ENCODE data around the gene NEK9. TPM values are rescaled to one million over a fixed set of nuclear protein-coding genes. Genes with fewer than 3 reads are reported as not detected.
"Not testable (repeated sequence)": the region's sequence is repeated elsewhere in the genome, so short reads cannot be mapped to it uniquely, and the experiment has no call there.

NEK9 gene
- total RNA-seq, 1 donor from 2014 or later = 68.8 TPM

GRCh38 chr14:75139185-75139584 is 12.3 kb upstream of the NEK9 start:
- H3K4me1 Mint-ChIP-seq = peaks cover 27% of the 10 kb centered on the region
- peak overlapping the region; percentile 14 for H3K27ac Mint-ChIP-seq
- H3K4me3 Mint-ChIP-seq = peak overlapping the region; percentile 19
- no peaks in the 10 kb centered on the region for H3K27me3 Mint-ChIP-seq
- intact Hi-C loops (cut with micrococcal nuclease) = no loop called here
- no peaks in the 10 kb centered on the region for H3K9me3 Mint-ChIP-seq
- H3K36me3 Mint-ChIP-seq (ENCODE audit: low read depth) = peaks cover 24% of the 10 kb centered on the region
- no peak for DNase-seq

GRCh38 chr14:75138492-75138891 is 11.6 kb upstream of the NEK9 start:
- no peaks in the 10 kb centered on the region for H3K27me3 Mint-ChIP-seq
- no peaks in the 10 kb centered on the region for H3K9me3 Mint-ChIP-seq
- peak overlapping the region; percentile 49 for H3K4me3 Mint-ChIP-seq
- intact Hi-C loops (cut with micrococcal nuclease) = no loop called here
- H3K36me3 Mint-ChIP-seq (ENCODE audit: low read depth) = peaks cover 25% of the 10 kb centered on the region
- H3K4me1 Mint-ChIP-seq = peaks cover 22% of the 10 kb centered on the region
- no peak overlapping the region for H3K27ac Mint-ChIP-seq
- no peak for DNase-seq

- Mint-ChIP-seq H3K27me3 (no peaks in the 10 kb centered on the region), H3K27ac (no peak overlapping the region), H3K36me3 (ENCODE audit: low read depth) (peaks cover 38% of the 10 kb centered on the region), H3K4me3 (no peak overlapping the region), H3K4me1 (peaks cover 17% of the 10 kb centered on the region), H3K9me3 (no peaks in the 10 kb centered on the region)
- intact Hi-C loops (cut with micrococcal nuclease) = no loop called here
- no peak for DNase-seq
Measured at GRCh38 chr14:75134644-75135043, 7.8 kb upstream of the NEK9 start.

- intact Hi-C loops (cut with micrococcal nuclease) = loop anchor here (2.0 kb wide), 1 partner anchor 113 kb away; no protein-coding TSS in a partner anchor
- Mint-ChIP-seq H3K36me3 (ENCODE audit: low read depth) (peaks cover 38% of the 10 kb centered on the region), H3K4me1 (peaks cover 13% of the 10 kb centered on the region), H3K4me3 (no peak overlapping the region), H3K9me3 (no peaks in the 10 kb centered on the region), H3K27me3 (no peaks in the 10 kb centered on the region), H3K27ac (no peak overlapping the region)
- DNase-seq = no peak
Measured at GRCh38 chr14:75133597-75133996, 6.7 kb upstream of the NEK9 start.

- Mint-ChIP-seq H3K9me3 (no peaks in the 10 kb centered on the region), H3K36me3 (ENCODE audit: low read depth) (peaks cover 41% of the 10 kb centered on the region), H3K27me3 (no peaks in the 10 kb centered on the region), H3K4me3 (no peak overlapping the region), H3K27ac (no peak overlapping the region), H3K4me1 (peaks cover 13% of the 10 kb centered on the region)
- DNase-seq = peak; percentile 91
- intact Hi-C loops (cut with micrococcal nuclease) = loop anchor here (1.0 to 2.0 kb wide), 4 partner anchors 114 to 356 kb away; no protein-coding TSS in a partner anchor
Measured at GRCh38 chr14:75132382-75133086, 5.7 kb upstream of the NEK9 start.

- Mint-ChIP-seq H3K36me3 (ENCODE audit: low read depth) (peaks cover 37% of the 10 kb centered on the region), H3K4me3 (peak overlapping the region; percentile 41), H3K27me3 (no peaks in the 10 kb centered on the region), H3K4me1 (peaks cover 35% of the 10 kb centered on the region), H3K9me3 (no peaks in the 10 kb centered on the region), H3K27ac (no peak overlapping the region)
- intact Hi-C loops (cut with micrococcal nuclease) = loop anchor here (5.0 to 10.0 kb wide), 3 partner anchors 434 to 1026 kb away; partner anchors contain the start of genes ERG28, GPATCH2L and TTLL5
- DNase-seq = no peak
Measured at GRCh38 chr14:75128596-75128990, 1.7 kb upstream of the NEK9 start.

GRCh38 chr14:75127903-75128595 is 1.2 kb upstream of the NEK9 start:
- intact Hi-C loops (cut with micrococcal nuclease) = loop anchor here (1.0 to 10.0 kb wide), 7 partner anchors 48 to 1027 kb away; partner anchors contain the start of genes ACYP1, ERG28, GPATCH2L and TMED10
- Mint-ChIP-seq H3K36me3 (ENCODE audit: low read depth) (peaks cover 33% of the 10 kb centered on the region), H3K4me3 (peak overlapping the region; percentile 97), H3K27ac (peak overlapping the region; percentile 98), H3K9me3 (no peaks in the 10 kb centered on the region), H3K27me3 (no peaks in the 10 kb centered on the region), H3K4me1 (peaks cover 35% of the 10 kb centered on the region)
- no peak for DNase-seq

- not testable (repeated sequence) for DNase-seq, H3K9me3 Mint-ChIP-seq, H3K27me3 Mint-ChIP-seq
- peak overlapping the region; percentile 98 for H3K27ac Mint-ChIP-seq
- intact Hi-C loops (cut with micrococcal nuclease) = loop anchor here (1.0 to 10.0 kb wide), 7 partner anchors 49 to 1027 kb away; partner anchors contain the start of genes ACYP1, ERG28, GPATCH2L and TMED10
- peaks cover 32% of the 10 kb centered on the region for H3K4me1 Mint-ChIP-seq
- H3K36me3 Mint-ChIP-seq (ENCODE audit: low read depth) = peaks cover 29% of the 10 kb centered on the region
- peak overlapping the region; percentile 97 for H3K4me3 Mint-ChIP-seq
Measured at GRCh38 chr14:75127474-75127820, 599 bp upstream of the NEK9 start.

- Mint-ChIP-seq H3K4me3 (peak overlapping the region; percentile 97), H3K4me1 (peaks cover 35% of the 10 kb centered on the region), H3K27me3 (no peaks in the 10 kb centered on the region), H3K36me3 (ENCODE audit: low read depth) (peaks cover 31% of the 10 kb centered on the region), H3K9me3 (no peaks in the 10 kb centered on the region), H3K27ac (peak overlapping the region; percentile 98)
- intact Hi-C loops (cut with micrococcal nuclease) = loop anchor here (2.0 to 10.0 kb wide), 4 partner anchors 61 to 1029 kb away; partner anchors contain the start of genes ACYP1, ERG28, GPATCH2L and TTLL5
- peak; percentile 70 for DNase-seq
Measured at GRCh38 chr14:75126121-75126544, 715 bp downstream of the NEK9 start.

- Mint-ChIP-seq H3K4me1 (peaks cover 37% of the 10 kb centered on the region), H3K27me3 (no peaks in the 10 kb centered on the region), H3K4me3 (peak overlapping the region; percentile 97), H3K9me3 (no peaks in the 10 kb centered on the region), H3K36me3 (ENCODE audit: low read depth) (peaks cover 31% of the 10 kb centered on the region), H3K27ac (peak overlapping the region; percentile 98)
- DNase-seq = no peak
- intact Hi-C loops (cut with micrococcal nuclease) = loop anchor here (2.0 to 10.0 kb wide), 4 partner anchors 61 to 1029 kb away; partner anchors contain the start of genes ACYP1, ERG28, GPATCH2L and TTLL5
Measured at GRCh38 chr14:75125617-75126016, 1.2 kb downstream of the NEK9 start.

- DNase-seq = peak; percentile 72
- Mint-ChIP-seq H3K27ac (peak overlapping the region; percentile 79), H3K36me3 (ENCODE audit: low read depth) (peaks cover 44% of the 10 kb centered on the region), H3K4me1 (peaks cover 42% of the 10 kb centered on the region), H3K27me3 (no peaks in the 10 kb centered on the region), H3K9me3 (no peaks in the 10 kb centered on the region), H3K4me3 (peak overlapping the region; percentile 51)
- intact Hi-C loops (cut with micrococcal nuclease) = loop anchor here (5.0 to 10.0 kb wide), 2 partner anchors 398 to 1031 kb away; partner anchors contain the start of genes BATF and GPATCH2L
Measured at GRCh38 chr14:75123991-75124390, 2.9 kb downstream of the NEK9 start.

- H3K9me3 Mint-ChIP-seq = no peaks in the 10 kb centered on the region
- H3K27me3 Mint-ChIP-seq = no peaks in the 10 kb centered on the region
- intact Hi-C loops (cut with micrococcal nuclease) = loop anchor here (5.0 to 10.0 kb wide), 2 partner anchors 401 to 1033 kb away; partner anchors contain the start of genes BATF and GPATCH2L
- peaks cover 36% of the 10 kb centered on the region for H3K4me1 Mint-ChIP-seq
- no peak overlapping the region for H3K27ac Mint-ChIP-seq
- no peak for DNase-seq
- H3K4me3 Mint-ChIP-seq = no peak overlapping the region
- H3K36me3 Mint-ChIP-seq (ENCODE audit: low read depth) = peaks cover 53% of the 10 kb centered on the region
Measured at GRCh38 chr14:75121552-75121951, 5.3 kb downstream of the NEK9 start.

GRCh38 chr14:75120541-75121291 is 6.1 kb downstream of the NEK9 start:
- H3K36me3 Mint-ChIP-seq (ENCODE audit: low read depth) = peaks cover 54% of the 10 kb centered on the region
- H3K27me3 Mint-ChIP-seq = no peaks in the 10 kb centered on the region
- no peaks in the 10 kb centered on the region for H3K9me3 Mint-ChIP-seq
- H3K27ac Mint-ChIP-seq = peak overlapping the region; percentile 3
- intact Hi-C loops (cut with micrococcal nuclease) = loop anchor here (5.0 to 10.0 kb wide), 2 partner anchors 402 to 1034 kb away; partner anchors contain the start of genes BATF and GPATCH2L
- DNase-seq = no peak
- no peak overlapping the region for H3K4me3 Mint-ChIP-seq
- H3K4me1 Mint-ChIP-seq = peaks cover 30% of the 10 kb centered on the region
